ENCODE measurements around the gene MYDGF. TPM values are rescaled to one million over a fixed set of nuclear protein-coding genes. Genes with fewer than 3 reads are reported as not detected.

Gene MYDGF
- total and polyA plus RNA-seq, 2 of the 13 experiments (the other 11 are each of a cell fraction or from before 2014, with no cell fraction given), result 116 to 198 TPM

DNA sequence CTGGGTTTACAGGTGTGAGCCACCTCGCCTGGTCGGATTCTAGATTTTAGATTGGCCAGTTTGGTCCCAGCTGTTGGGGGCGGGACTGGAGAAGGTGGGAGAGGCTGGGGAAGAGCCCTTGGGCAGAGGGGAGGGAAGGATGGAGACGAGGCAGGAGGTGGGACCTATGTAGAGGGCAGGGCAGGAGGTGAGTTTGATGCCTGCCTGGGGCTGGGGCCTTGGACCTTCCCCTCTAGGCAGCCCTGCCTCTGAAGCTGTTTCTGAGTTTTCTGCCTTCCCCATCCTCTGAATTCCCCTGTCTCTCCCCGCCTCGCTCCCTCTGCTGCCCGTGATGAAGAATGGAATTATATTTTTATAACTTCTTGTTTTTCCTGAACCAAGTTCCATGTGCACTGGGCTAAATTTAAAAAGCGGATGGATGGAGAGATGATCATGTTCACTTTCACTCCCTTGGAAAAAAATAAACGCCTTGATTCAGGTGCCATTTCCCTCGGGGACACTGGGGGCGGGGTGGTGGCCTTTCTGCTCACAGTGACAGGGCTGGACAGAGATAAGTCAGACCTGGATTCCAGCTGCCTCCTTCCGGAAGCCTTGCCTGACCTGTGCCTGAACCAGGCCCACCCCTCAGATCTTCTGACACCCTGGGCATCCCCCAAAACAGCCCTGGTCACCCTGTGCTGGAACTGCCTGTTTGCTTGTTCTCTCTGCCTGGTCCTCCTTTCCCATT is 47.3 kb downstream of the MYDGF start (continued):
- TF ChIP-seq FOXC1 (CRISPR knock-in tag; IDR thresholded peaks at IDR 0.05; ENCODE audit: borderline replicate concordance) (no peak), GFI1 (CRISPR knock-in tag; IDR thresholded peaks at IDR 0.05; ENCODE audit: borderline replicate concordance) (0 out of 2 replicates have a peak, but pooled peaks have one; percentile 7), ZNF510 (CRISPR knock-in tag; IDR thresholded peaks at IDR 0.05; ENCODE audit: low read depth) (no peak), RNF2 (conservative IDR thresholded peaks at IDR 0.05; ENCODE audit: low read depth) (no peak), ZBTB7B (CRISPR knock-in tag; IDR thresholded peaks at IDR 0.05) (0 out of 2 replicates have a peak, but pooled peaks have one; percentile 17)
- TF ChIP-seq, protein P1, sequence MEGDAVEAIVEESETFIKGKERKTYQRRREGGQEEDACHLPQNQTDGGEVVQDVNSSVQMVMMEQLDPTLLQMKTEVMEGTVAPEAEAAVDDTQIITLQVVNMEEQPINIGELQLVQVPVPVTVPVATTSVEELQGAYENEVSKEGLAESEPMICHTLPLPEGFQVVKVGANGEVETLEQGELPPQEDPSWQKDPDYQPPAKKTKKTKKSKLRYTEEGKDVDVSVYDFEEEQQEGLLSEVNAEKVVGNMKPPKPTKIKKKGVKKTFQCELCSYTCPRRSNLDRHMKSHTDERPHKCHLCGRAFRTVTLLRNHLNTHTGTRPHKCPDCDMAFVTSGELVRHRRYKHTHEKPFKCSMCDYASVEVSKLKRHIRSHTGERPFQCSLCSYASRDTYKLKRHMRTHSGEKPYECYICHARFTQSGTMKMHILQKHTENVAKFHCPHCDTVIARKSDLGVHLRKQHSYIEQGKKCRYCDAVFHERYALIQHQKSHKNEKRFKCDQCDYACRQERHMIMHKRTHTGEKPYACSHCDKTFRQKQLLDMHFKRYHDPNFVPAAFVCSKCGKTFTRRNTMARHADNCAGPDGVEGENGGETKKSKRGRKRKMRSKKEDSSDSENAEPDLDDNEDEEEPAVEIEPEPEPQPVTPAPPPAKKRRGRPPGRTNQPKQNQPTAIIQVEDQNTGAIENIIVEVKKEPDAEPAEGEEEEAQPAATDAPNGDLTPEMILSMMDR (CRISPR knock-in tag; IDR thresholded peaks at IDR 0.05), result peak; percentile 39
- TF ChIP-seq, protein P2, sequence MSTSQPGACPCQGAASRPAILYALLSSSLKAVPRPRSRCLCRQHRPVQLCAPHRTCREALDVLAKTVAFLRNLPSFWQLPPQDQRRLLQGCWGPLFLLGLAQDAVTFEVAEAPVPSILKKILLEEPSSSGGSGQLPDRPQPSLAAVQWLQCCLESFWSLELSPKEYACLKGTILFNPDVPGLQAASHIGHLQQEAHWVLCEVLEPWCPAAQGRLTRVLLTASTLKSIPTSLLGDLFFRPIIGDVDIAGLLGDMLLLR (CRISPR knock-in tag; IDR thresholded peaks at IDR 0.05), result no peak
- TF ChIP-seq, protein P3, sequence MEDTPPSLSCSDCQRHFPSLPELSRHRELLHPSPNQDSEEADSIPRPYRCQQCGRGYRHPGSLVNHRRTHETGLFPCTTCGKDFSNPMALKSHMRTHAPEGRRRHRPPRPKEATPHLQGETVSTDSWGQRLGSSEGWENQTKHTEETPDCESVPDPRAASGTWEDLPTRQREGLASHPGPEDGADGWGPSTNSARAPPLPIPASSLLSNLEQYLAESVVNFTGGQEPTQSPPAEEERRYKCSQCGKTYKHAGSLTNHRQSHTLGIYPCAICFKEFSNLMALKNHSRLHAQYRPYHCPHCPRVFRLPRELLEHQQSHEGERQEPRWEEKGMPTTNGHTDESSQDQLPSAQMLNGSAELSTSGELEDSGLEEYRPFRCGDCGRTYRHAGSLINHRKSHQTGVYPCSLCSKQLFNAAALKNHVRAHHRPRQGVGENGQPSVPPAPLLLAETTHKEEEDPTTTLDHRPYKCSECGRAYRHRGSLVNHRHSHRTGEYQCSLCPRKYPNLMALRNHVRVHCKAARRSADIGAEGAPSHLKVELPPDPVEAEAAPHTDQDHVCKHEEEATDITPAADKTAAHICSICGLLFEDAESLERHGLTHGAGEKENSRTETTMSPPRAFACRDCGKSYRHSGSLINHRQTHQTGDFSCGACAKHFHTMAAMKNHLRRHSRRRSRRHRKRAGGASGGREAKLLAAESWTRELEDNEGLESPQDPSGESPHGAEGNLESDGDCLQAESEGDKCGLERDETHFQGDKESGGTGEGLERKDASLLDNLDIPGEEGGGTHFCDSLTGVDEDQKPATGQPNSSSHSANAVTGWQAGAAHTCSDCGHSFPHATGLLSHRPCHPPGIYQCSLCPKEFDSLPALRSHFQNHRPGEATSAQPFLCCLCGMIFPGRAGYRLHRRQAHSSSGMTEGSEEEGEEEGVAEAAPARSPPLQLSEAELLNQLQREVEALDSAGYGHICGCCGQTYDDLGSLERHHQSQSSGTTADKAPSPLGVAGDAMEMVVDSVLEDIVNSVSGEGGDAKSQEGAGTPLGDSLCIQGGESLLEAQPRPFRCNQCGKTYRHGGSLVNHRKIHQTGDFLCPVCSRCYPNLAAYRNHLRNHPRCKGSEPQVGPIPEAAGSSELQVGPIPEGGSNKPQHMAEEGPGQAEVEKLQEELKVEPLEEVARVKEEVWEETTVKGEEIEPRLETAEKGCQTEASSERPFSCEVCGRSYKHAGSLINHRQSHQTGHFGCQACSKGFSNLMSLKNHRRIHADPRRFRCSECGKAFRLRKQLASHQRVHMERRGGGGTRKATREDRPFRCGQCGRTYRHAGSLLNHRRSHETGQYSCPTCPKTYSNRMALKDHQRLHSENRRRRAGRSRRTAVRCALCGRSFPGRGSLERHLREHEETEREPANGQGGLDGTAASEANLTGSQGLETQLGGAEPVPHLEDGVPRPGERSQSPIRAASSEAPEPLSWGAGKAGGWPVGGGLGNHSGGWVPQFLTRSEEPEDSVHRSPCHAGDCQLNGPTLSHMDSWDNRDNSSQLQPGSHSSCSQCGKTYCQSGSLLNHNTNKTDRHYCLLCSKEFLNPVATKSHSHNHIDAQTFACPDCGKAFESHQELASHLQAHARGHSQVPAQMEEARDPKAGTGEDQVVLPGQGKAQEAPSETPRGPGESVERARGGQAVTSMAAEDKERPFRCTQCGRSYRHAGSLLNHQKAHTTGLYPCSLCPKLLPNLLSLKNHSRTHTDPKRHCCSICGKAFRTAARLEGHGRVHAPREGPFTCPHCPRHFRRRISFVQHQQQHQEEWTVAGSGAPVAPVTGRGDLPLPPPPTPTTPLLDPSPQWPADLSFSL (CRISPR knock-in tag; IDR thresholded peaks at IDR 0.05), result no peak
- TF ChIP-seq, protein P4, sequence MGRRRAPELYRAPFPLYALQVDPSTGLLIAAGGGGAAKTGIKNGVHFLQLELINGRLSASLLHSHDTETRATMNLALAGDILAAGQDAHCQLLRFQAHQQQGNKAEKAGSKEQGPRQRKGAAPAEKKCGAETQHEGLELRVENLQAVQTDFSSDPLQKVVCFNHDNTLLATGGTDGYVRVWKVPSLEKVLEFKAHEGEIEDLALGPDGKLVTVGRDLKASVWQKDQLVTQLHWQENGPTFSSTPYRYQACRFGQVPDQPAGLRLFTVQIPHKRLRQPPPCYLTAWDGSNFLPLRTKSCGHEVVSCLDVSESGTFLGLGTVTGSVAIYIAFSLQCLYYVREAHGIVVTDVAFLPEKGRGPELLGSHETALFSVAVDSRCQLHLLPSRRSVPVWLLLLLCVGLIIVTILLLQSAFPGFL (CRISPR knock-in tag; IDR thresholded peaks at IDR 0.05), result no peak
- TF ChIP-seq, protein P5, sequence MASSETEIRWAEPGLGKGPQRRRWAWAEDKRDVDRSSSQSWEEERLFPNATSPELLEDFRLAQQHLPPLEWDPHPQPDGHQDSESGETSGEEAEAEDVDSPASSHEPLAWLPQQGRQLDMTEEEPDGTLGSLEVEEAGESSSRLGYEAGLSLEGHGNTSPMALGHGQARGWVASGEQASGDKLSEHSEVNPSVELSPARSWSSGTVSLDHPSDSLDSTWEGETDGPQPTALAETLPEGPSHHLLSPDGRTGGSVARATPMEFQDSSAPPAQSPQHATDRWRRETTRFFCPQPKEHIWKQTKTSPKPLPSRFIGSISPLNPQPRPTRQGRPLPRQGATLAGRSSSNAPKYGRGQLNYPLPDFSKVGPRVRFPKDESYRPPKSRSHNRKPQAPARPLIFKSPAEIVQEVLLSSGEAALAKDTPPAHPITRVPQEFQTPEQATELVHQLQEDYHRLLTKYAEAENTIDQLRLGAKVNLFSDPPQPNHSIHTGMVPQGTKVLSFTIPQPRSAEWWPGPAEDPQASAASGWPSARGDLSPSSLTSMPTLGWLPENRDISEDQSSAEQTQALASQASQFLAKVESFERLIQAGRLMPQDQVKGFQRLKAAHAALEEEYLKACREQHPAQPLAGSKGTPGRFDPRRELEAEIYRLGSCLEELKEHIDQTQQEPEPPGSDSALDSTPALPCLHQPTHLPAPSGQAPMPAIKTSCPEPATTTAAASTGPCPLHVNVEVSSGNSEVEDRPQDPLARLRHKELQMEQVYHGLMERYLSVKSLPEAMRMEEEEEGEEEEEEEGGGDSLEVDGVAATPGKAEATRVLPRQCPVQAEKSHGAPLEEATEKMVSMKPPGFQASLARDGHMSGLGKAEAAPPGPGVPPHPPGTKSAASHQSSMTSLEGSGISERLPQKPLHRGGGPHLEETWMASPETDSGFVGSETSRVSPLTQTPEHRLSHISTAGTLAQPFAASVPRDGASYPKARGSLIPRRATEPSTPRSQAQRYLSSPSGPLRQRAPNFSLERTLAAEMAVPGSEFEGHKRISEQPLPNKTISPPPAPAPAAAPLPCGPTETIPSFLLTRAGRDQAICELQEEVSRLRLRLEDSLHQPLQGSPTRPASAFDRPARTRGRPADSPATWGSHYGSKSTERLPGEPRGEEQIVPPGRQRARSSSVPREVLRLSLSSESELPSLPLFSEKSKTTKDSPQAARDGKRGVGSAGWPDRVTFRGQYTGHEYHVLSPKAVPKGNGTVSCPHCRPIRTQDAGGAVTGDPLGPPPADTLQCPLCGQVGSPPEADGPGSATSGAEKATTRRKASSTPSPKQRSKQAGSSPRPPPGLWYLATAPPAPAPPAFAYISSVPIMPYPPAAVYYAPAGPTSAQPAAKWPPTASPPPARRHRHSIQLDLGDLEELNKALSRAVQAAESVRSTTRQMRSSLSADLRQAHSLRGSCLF (CRISPR knock-in tag; IDR thresholded peaks at IDR 0.05; ENCODE audit: borderline replicate concordance), result no peak
- TF ChIP-seq, protein P6, sequence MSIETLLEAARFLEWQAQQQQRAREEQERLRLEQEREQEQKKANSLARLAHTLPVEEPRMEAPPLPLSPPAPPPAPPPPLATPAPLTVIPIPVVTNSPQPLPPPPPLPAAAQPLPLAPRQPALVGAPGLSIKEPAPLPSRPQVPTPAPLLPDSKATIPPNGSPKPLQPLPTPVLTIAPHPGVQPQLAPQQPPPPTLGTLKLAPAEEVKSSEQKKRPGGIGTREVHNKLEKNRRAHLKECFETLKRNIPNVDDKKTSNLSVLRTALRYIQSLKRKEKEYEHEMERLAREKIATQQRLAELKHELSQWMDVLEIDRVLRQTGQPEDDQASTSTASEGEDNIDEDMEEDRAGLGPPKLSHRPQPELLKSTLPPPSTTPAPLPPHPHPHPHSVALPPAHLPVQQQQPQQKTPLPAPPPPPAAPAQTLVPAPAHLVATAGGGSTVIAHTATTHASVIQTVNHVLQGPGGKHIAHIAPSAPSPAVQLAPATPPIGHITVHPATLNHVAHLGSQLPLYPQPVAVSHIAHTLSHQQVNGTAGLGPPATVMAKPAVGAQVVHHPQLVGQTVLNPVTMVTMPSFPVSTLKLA (IDR thresholded peaks at IDR 0.05), result no peak

All from HepG2 (cell line).